GM12878 (cell line): Measurements from ENCODE around the gene COPS3. TPM values are rescaled to one million over a fixed set of nuclear protein-coding genes. Genes with fewer than 3 reads are reported as not detected.
A peak's percentile ranks its signal among the peaks of the same experiment; 100 is the strongest.

Source experiments
- ATAC-seq: fragments of 200-7000 bp; cut with Tn5 transposase; 3 replicates; pipeline ENCODE4 v1.9.1; 2020; ENCODE audit warnings: mild to moderate bottlenecking, moderate library complexity
- BruUV-seq: library from RNA; stranded (reverse); fragments of 400-500 nt; replicated peaks from 2 replicates; lab custom pipeline; 2021; lab: Mats Ljungman, UMichigan
- CTCF ChIA-PET: fragments of 300-600 bp; sonication (Branson Sonifier 250); formaldehyde crosslinking; extraction: SDS; loops from one replicate; lab custom pipeline; 2021; ENCODE audit warnings: inconsistent platforms; lab: Yijun Ruan, JAX
- POLR2A ChIA-PET: fragments of 350-600 bp; formaldehyde crosslinking; extraction: SDS; loops from one replicate; lab custom pipeline; 2021; ENCODE audit warnings: inconsistent platforms; lab: Charles Lee
- RAD21 ChIA-PET: fragments of 300-600 bp; sonication (Branson Sonifier 250); formaldehyde crosslinking; loops from one replicate; lab custom pipeline; 2023; ENCODE audit warnings: antibody characterized with exemption; ENCODE audit not compliant: unreplicated experiment; lab: Charles Lee
- SMC1A ChIA-PET: fragments of 300-600 bp; sonication (Branson Sonifier 250); formaldehyde crosslinking; loops from one replicate; lab custom pipeline; 2023; ENCODE audit not compliant: unreplicated experiment, uncharacterized antibody; lab: Charles Lee
- DNase-seq: peaks from one replicate; pipeline ENCODE4 v3.0.0-alpha.2; 2011; ENCODE audit warnings: low read depth, low spot score
- FAIRE-seq: peaks from 3 replicates; lab custom pipeline; 2011; peaks lifted over from hg19 to GRCh38; lab: Jason Lieb, UNC
- H2AFZ ChIP-seq: 2 replicates; pipeline ENCODE4 v1.6.0; 2011; ENCODE audit warnings: low read depth, low read length, control low read depth; ENCODE audit not compliant: control insufficient read depth
- H3K27ac ChIP-seq: 2 replicates; pipeline ENCODE4 v1.5.1; 2011; ENCODE audit warnings: control low read depth; ENCODE audit not compliant: control insufficient read depth, insufficient read depth
- H3K27me3 ChIP-seq, 2 experiments: replicated peaks in 1 of 2; 2 replicates each; pipeline versions ENCODE4 v1.6.0 to v1.6.1; 2011; ENCODE audit warnings: low read length in 1 of 2; ENCODE audit not compliant: control insufficient read depth in 2 of 2, insufficient read depth in 2 of 2
- H3K36me3 ChIP-seq, 2 experiments: 2 replicates each; pipeline ENCODE4 v1.5.1; 2011; ENCODE audit warnings: low read length in 1 of 2; ENCODE audit not compliant: control insufficient read depth in 2 of 2, insufficient read depth in 2 of 2
- H3K4me1 ChIP-seq: 2 replicates; pipeline ENCODE4 v1.6.1; 2011; ENCODE audit warnings: mild to moderate bottlenecking, low read length, moderate library complexity, mixed read lengths; ENCODE audit not compliant: control insufficient read depth, insufficient read depth
- H3K4me2 ChIP-seq: 2 replicates; pipeline ENCODE4 v1.6.0; 2011; ENCODE audit warnings: control low read depth; ENCODE audit not compliant: control insufficient read depth, insufficient read depth
- H3K4me3 ChIP-seq: fragments of 200-600 bp; sonication (generic); 2 replicates; pipeline ENCODE4 v1.5.1; 2016
- H3K79me2 ChIP-seq: 2 replicates; pipeline ENCODE4 v1.6.0; 2011; ENCODE audit warnings: low read length; ENCODE audit not compliant: control insufficient read depth, insufficient read depth
- H3K9ac ChIP-seq: 2 replicates; pipeline ENCODE4 v1.8.0; 2011; ENCODE audit warnings: low read length, control low read depth, mixed read lengths; ENCODE audit not compliant: control insufficient read depth, insufficient read depth
- H3K9me3 ChIP-seq: replicated peaks from 3 replicates; pipeline ENCODE4 v1.5.1; 2011; ENCODE audit warnings: mild to moderate bottlenecking, low read length; ENCODE audit not compliant: control insufficient read depth, insufficient read depth
- H4K20me1 ChIP-seq: 2 replicates; pipeline ENCODE4 v1.6.0; 2011; ENCODE audit not compliant: control insufficient read depth, insufficient read depth
- IKZF1 ChIP-seq: fragments of 450-650 bp; conservative IDR thresholded peaks from 2 replicates; pipeline ENCODE4 v1.6.1; 2017; ENCODE audit warnings: antibody characterized with exemption, mild to moderate bottlenecking
- KLF5 ChIP-seq: fragments of 450-650 bp; IDR thresholded peaks from 2 replicates; pipeline ENCODE4 v1.6.1; 2014; ENCODE audit warnings: mild to moderate bottlenecking; ENCODE audit not compliant: partially characterized antibody
- POLR2A ChIP-seq: IDR thresholded peaks from 2 replicates; pipeline ENCODE4 v1.6.1; 2011; ENCODE audit warnings: low read depth, mild to moderate bottlenecking, low read length
- POLR2AphosphoS5 ChIP-seq: IDR thresholded peaks from 2 replicates; pipeline ENCODE4 v1.6.1; 2011; ENCODE audit warnings: mild to moderate bottlenecking, low read length, inconsistent platforms
- SPI1 ChIP-seq: IDR thresholded peaks from 2 replicates; pipeline ENCODE4 v1.6.1; 2011; ENCODE audit warnings: low read depth, mild to moderate bottlenecking, low read length, moderate library complexity, borderline replicate concordance; ENCODE audit not compliant: insufficient read depth
- ZNF687 ChIP-seq: fragments of 450-650 bp; IDR thresholded peaks from 2 replicates; pipeline ENCODE4 v1.6.1; 2017; ENCODE audit warnings: mild to moderate bottlenecking, moderate library complexity
- WGBS: methylation state at CpG from one replicate; pipeline ENCODE4 v1.1.6; 2016; ENCODE audit warnings: low lambda C conversion rate; ENCODE audit not compliant: insufficient replicate concordance, insufficient coverage; ENCODE audit errors: missing lambda C conversion rate; 5-methylcytosine and 5-hydroxymethylcytosine counted together
- in situ Hi-C: fragments of 300-500 bp; cut with MboI; formaldehyde crosslinking; loops from 9 replicates; pipeline ENCODE4 v1.14.3; 2018; ENCODE audit warnings: mixed read lengths
- intact Hi-C: fragments of 100-400 bp; cut with micrococcal nuclease; formaldehyde crosslinking; loops from one replicate; pipeline ENCODE4 v1.14.2; 2022; ENCODE audit not compliant: unreplicated experiment
- polyA plus RNA-seq, 11 experiments: library from polyadenylated mRNA; depleted of rRNA in 4 of 11; unstranded in 6 of 11; stranded (reverse) in 5 of 11; fragments of >200 nt; fragmentation: Nextera tagmentation in 4 of 11; fragmentation: Illumina TruSeq in 1 of 11; extraction: Ambion mirVana in 4 of 11; extraction: Trizol in 1 of 11; gene quantifications; 1 replicate in 1 of 11; 2 replicates in 10 of 11; pipeline versions ENCODE4 v1.2.1 to v1.2.3, GENCODE V29; 2011 to 2016; ENCODE audit warnings: inconsistent platforms in 2 of 11, missing spikeins in 2 of 11, low read depth in 1 of 11
- total RNA-seq, 4 experiments: library from RNA; depleted of rRNA in 3 of 4; stranded (reverse); fragments of >200 nt in 3 of 4; fragmentation: Illumina TruSeq in 1 of 4; extraction: Trizol in 1 of 4; gene quantifications; 2 replicates each; pipeline versions ENCODE4 v1.2.1 to v1.2.3, GENCODE V29; 2013 to 2021

Gene COPS3
- total and polyA plus RNA-seq, 10 of the 15 experiments (the other 5 are each of a cell fraction or from before 2014, with no cell fraction given): 99.7 to 187 (median 133) TPM

DNA sequence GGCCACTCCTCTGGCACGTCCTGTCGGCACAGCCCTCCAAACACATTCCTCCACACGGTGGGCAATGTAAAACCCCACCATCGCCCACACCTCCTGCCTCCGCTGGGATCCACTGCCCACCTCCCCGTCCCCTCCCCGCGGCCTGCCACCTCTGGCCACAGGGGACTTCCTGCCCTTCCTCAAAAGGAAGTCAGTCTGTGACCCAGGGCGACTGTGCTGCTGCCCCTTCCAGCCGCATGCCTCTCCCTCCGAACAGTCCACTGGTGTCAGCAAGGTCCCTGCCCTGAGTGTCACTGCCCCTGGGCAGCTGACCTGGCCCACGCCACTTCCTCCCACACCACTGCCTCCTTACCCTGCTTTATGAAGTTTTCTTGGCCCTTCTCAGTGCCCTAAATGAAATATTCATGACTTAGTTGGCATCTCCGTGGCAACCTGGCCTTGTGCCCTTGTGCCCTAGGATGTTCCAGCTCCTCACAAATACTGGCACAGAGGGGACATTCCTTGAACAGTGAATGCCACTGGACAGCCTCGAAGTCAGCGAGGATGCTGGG is 76.9 kb downstream of the COPS3 start:
- peak overlapping the region; percentile 81 for H3K9ac ChIP-seq
- SMC1A ChIA-PET: interaction anchor here (0.8 to 1.4 kb wide), 3 partner anchors 9 to 24 kb away, joined by 3 to 4 read pairs (median 3); no protein-coding TSS in a partner anchor
- TF ChIP-seq POLR2AphosphoS5: peak; percentile 22; the same call in 1 of the 2 replicates
- TF ChIP-seq POLR2A: 0 out of 2 replicates have a peak, but pooled peaks have one; percentile 22
- peak; percentile 15; the same call in 1 of the 2 replicates for TF ChIP-seq SPI1
- peak; percentile 32; the same call in 1 of the 2 replicates for TF ChIP-seq IKZF1
- TF ChIP-seq ZNF687: no peak
- no peak for TF ChIP-seq KLF5
- TF ChIP-seq, all 136 proteins: peak for 4
- intact Hi-C loops: loop anchor here (2.0 to 10.0 kb wide), 3 partner anchors 25 to 199 kb away; partner anchors contain the start of gene NT5M
- ChIA-PET CTCF (no interaction called here), POLR2A (interaction anchor here (0.5 kb wide), 1 partner anchor 387 kb away, joined by 3 read pairs; the partner anchor contains the start of gene PEMT), RAD21 (interaction anchor here (0.6 kb wide), 1 partner anchor 29 kb away, joined by 3 read pairs; no protein-coding TSS in a partner anchor)
- no peak overlapping the region for H3K27ac ChIP-seq
- no peak for FAIRE-seq
- H3K79me2 ChIP-seq: peaks cover 32% of the 10 kb centered on the region
- H3K4me3 ChIP-seq: peak overlapping the region; percentile 74
- no peak for ATAC-seq
- DNase-seq: no peak
- no peaks in the 10 kb centered on the region for H3K9me3 ChIP-seq
- no TSS peak for BruUV-seq
- peak overlapping the region; percentile 99 for H3K4me2 ChIP-seq
- WGBS: 45% methylated on average over 14 of the region's 15 CpGs
- in situ Hi-C loops: no loop called here
- H4K20me1 ChIP-seq: no peaks in the 10 kb centered on the region
- H2AFZ ChIP-seq: no peak overlapping the region
- peaks cover 9% of the 10 kb centered on the region; the same call in 1 of the 2 replicates for H3K4me1 ChIP-seq
- H3K36me3 ChIP-seq: peaks cover 2 to 7% of the 10 kb centered on the region in 2 experiments
- no peaks in the 10 kb centered on the region for H3K27me3 ChIP-seq
